Suprapubic skin (tissue), 4 donors: ENCODE data around the gene AP3B2.

Experiments
- POLR2A ChIP-seq, 2 donors: fragments of 450-650 bp; IDR thresholded peaks; one replicate each; pipeline ENCODE4 v1.6.1; 2017; ENCODE audit warnings: antibody characterized with exemption in 2 of 2, mild to moderate bottlenecking in 2 of 2, moderate library complexity in 2 of 2
- POLR2AphosphoS5 ChIP-seq, 3 donors: sonication (generic); formaldehyde crosslinking; IDR thresholded peaks; one replicate each; pipeline ENCODE4 v1.6.1; 2017; ENCODE audit warnings: antibody characterized with exemption in 3 of 3
- TF ChIP-seq, protein P1 (sequence below), 2 donors: fragments of 200-600 bp in 1 of 2; fragments of 450-650 bp in 1 of 2; sonication (generic) in 1 of 2; IDR thresholded peaks; one replicate each; pipeline ENCODE4 v1.5.1; 2016 to 2019; ENCODE audit warnings: antibody characterized with exemption in 2 of 2, mild to moderate bottlenecking in 1 of 2, moderate library complexity in 1 of 2

DNA sequence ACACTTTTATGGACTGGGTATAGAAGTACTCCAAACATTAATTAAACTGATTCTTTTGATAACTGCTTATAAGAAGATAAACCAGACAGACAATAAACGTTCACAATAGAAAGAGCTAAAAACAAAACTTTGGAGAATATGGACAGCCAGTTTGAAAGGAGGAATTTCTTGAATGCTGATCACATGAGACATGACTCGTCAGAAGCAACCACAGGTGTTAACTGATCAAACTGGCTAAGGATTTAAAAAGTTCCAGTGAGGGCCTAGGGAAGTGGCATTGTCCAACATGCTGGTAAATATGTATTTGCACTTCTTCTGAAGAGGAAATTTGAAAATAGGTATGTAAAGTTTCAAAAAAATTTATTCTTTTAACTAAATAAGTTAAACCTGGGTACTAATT is 29.4 kb upstream of the AP3B2 start:
- TF ChIP-seq, protein P1, sequence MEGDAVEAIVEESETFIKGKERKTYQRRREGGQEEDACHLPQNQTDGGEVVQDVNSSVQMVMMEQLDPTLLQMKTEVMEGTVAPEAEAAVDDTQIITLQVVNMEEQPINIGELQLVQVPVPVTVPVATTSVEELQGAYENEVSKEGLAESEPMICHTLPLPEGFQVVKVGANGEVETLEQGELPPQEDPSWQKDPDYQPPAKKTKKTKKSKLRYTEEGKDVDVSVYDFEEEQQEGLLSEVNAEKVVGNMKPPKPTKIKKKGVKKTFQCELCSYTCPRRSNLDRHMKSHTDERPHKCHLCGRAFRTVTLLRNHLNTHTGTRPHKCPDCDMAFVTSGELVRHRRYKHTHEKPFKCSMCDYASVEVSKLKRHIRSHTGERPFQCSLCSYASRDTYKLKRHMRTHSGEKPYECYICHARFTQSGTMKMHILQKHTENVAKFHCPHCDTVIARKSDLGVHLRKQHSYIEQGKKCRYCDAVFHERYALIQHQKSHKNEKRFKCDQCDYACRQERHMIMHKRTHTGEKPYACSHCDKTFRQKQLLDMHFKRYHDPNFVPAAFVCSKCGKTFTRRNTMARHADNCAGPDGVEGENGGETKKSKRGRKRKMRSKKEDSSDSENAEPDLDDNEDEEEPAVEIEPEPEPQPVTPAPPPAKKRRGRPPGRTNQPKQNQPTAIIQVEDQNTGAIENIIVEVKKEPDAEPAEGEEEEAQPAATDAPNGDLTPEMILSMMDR (IDR thresholded peaks at IDR 0.05), result no peak
- TF ChIP-seq POLR2A (IDR thresholded peaks at IDR 0.05), result no peak
- TF ChIP-seq POLR2AphosphoS5 (IDR thresholded peaks at IDR 0.05), result no peak
